Activated T-helper 2 cell treated with anti-CD3 and anti-CD28 coated beads, Interferon-gamma antibody, Interleukin-2, Interleukin-4, amounts not matched to agents 10 μg/mL and 5 μg/mL and 100 μg/mL, durations not matched to agents 14 hours and 24 hours and 36 hours (primary cell): Measurements from ENCODE around the gene DVL2. TPM values are rescaled to one million over a fixed set of nuclear protein-coding genes. Genes with fewer than 3 reads are reported as not detected.

Experiments
- DNase-seq: peaks from one replicate; pipeline ENCODE4 v3.0.0; 2021; ENCODE audit warnings: low spot score
- H3K27ac Mint-ChIP-seq: one replicate; pipeline ENCODE4 v1.8.0; 2021; ENCODE audit warnings: mixed read lengths
- H3K27me3 Mint-ChIP-seq: one replicate; pipeline ENCODE4 v1.8.0; 2021; ENCODE audit warnings: low read depth, mixed read lengths
- H3K36me3 Mint-ChIP-seq: one replicate; pipeline ENCODE4 v1.8.0; 2021; ENCODE audit warnings: low read depth, mixed read lengths
- H3K4me1 Mint-ChIP-seq: one replicate; pipeline ENCODE4 v1.8.0; 2021; ENCODE audit warnings: low read depth, mixed read lengths
- H3K4me3 Mint-ChIP-seq: one replicate; pipeline ENCODE4 v1.8.0; 2021; ENCODE audit warnings: low read depth, mild to moderate bottlenecking, moderate library complexity, mixed read lengths
- H3K9me3 Mint-ChIP-seq: one replicate; pipeline ENCODE4 v1.8.0; 2021; ENCODE audit warnings: mixed read lengths
- intact Hi-C: fragments of 100-400 bp; cut with micrococcal nuclease; formaldehyde crosslinking; loops from one replicate; pipeline ENCODE4 v1.15.1; 2023
- total RNA-seq: library from RNA; stranded (reverse); gene quantifications from 2 replicates; pipeline ENCODE4 v1.2.3, GENCODE V29; 2022

The DVL2 gene
- total RNA-seq, 1 donor from 2014 or later, result 69.7 TPM

- DNase-seq, result no peak
- Mint-ChIP-seq H3K36me3 (no peaks in the 10 kb centered on the region), H3K9me3 (no peaks in the 10 kb centered on the region), H3K27me3 (peaks cover 15% of the 10 kb centered on the region), H3K27ac (no peak overlapping the region), H3K4me1 (peaks cover 29% of the 10 kb centered on the region), H3K4me3 (no peak overlapping the region)
- intact Hi-C loops, result no loop called here
Observed at GRCh38 chr17:7208754-7209460, 25.4 kb downstream of the DVL2 start.

DNA sequence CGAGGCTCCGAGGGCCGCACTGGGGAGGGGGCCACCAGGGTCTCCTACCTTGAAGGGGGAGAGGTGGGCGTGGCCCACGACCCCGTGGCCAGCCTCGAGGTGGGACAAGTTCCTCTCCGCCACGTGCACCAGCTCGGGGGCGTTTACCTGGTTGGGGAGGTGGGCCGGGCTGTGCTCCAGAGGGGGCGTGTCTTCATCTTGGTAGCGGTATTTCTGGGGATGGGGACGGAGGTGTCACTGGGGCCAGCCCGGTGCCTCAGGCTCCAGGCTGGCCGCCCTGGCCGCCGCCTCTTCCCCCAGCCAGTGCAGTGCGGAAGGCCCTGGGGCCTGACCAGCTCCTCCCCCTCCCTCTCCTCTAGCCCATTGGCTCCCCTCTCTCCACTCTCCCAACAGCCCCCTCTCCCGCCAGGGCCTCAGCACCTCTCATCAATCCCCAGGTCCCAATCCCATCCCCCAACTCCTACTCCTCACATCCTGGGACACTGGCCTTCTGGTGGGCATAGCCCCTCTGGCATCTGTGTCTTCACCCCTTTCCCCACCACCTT lies 26.2 kb downstream of the DVL2 start:
- H3K27ac Mint-ChIP-seq, result no peak overlapping the region
- intact Hi-C loops, result no loop called here
- no peak overlapping the region for H3K4me3 Mint-ChIP-seq

GRCh38 chr17:7207120-7208001 lies 27.0 kb downstream of the DVL2 start:
- H3K27me3 Mint-ChIP-seq, result peaks cover 9% of the 10 kb centered on the region
- peaks cover 23% of the 10 kb centered on the region for H3K4me1 Mint-ChIP-seq
- no peaks in the 10 kb centered on the region for H3K36me3 Mint-ChIP-seq
- H3K9me3 Mint-ChIP-seq, result no peaks in the 10 kb centered on the region
- intact Hi-C loops, result no loop called here
- H3K27ac Mint-ChIP-seq, result no peak overlapping the region
- H3K4me3 Mint-ChIP-seq, result no peak overlapping the region
- no peak for DNase-seq

More for the DNA sequence above, 26.2 kb downstream of the DVL2 start:
- peaks cover 10% of the 10 kb centered on the region for H3K27me3 Mint-ChIP-seq
- no peaks in the 10 kb centered on the region for H3K9me3 Mint-ChIP-seq
- no peak for DNase-seq
- H3K36me3 Mint-ChIP-seq, result no peaks in the 10 kb centered on the region
- peaks cover 23% of the 10 kb centered on the region for H3K4me1 Mint-ChIP-seq

DNA sequence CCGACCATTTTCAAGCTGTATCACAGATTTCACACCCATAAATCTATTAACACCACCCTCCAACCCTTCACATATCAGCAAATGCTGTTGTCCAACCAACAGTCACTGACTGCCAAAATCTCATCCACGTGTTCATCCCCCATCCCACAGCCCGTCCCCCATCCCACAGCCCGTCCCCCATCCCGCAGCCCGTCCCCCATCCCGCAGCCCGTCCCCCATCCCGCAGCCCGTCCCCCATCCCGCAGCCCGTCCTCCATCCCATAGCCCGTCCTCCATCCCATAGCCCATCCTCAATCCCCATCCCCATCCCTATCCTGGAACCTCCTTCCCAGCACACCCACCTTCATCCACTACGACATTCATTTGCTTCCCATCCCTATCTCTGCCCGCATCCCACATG lies 28.8 kb downstream of the DVL2 start:
- intact Hi-C loops, result loop anchor here (1.0 kb wide), 1 partner anchor 9 kb away; no protein-coding TSS in a partner anchor
- H3K36me3 Mint-ChIP-seq, result peaks cover 3% of the 10 kb centered on the region
- H3K9me3 Mint-ChIP-seq, result no peaks in the 10 kb centered on the region
- peaks cover 3% of the 10 kb centered on the region for H3K27me3 Mint-ChIP-seq
- H3K4me1 Mint-ChIP-seq, result peaks cover 23% of the 10 kb centered on the region
- no peak for DNase-seq
- H3K27ac Mint-ChIP-seq, result peak overlapping the region; percentile 84
- peak overlapping the region; percentile 74 for H3K4me3 Mint-ChIP-seq

DNA sequence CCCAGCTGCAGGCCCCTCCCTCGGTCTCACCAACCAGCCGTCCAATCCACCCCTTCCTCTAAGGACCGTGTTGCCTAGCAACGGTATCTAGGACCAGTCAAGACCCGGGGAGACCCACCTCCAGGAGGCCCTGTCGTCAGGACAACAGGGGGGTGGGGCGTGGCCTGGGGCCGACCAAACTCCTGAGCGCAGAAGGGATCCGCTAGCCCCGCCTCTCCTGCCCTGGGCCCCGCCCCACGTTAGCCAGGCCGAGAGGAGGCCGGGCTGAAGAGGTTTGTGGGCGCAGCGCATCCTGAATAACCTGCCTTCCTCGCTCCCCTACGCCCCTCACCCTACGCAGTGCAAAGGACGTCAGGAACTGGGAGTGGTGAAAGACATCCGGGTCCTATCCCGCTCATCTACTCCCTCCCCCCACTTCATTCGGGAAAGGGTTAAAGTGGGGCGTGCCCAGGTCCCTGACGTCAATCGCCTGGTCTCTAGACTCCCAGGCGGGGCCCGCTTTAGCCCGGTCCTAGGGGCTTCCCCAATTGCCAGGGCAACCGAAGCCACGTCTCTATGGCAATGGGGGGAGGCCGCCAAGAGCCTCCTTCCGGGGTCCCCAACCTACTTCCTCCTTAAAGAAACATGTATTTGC lies 29.4 kb downstream of the DVL2 start:
- peak; percentile 89 for DNase-seq
- H3K4me3 Mint-ChIP-seq, result peak overlapping the region; percentile 74
- peaks cover 23% of the 10 kb centered on the region for H3K4me1 Mint-ChIP-seq
- H3K27ac Mint-ChIP-seq, result peak overlapping the region; percentile 84
- no peaks in the 10 kb centered on the region for H3K27me3 Mint-ChIP-seq
- intact Hi-C loops, result loop anchor here (1.0 kb wide), 1 partner anchor 9 kb away; no protein-coding TSS in a partner anchor
- no peaks in the 10 kb centered on the region for H3K9me3 Mint-ChIP-seq
- H3K36me3 Mint-ChIP-seq, result peaks cover 3% of the 10 kb centered on the region

GRCh38 chr17:7204336-7204735 lies 30.0 kb downstream of the DVL2 start:
- Mint-ChIP-seq H3K36me3 (peaks cover 3% of the 10 kb centered on the region), H3K27ac (peak overlapping the region; percentile 84), H3K27me3 (no peaks in the 10 kb centered on the region), H3K4me1 (peaks cover 23% of the 10 kb centered on the region), H3K9me3 (no peaks in the 10 kb centered on the region), H3K4me3 (peak overlapping the region; percentile 74)
- intact Hi-C loops, result no loop called here
- no peak for DNase-seq

- H3K4me3 Mint-ChIP-seq, result peak overlapping the region; percentile 30
- no peaks in the 10 kb centered on the region for H3K9me3 Mint-ChIP-seq
- intact Hi-C loops, result no loop called here
Observed at GRCh38 chr17:7203391-7203790, 30.9 kb downstream of the DVL2 start.

DNA sequence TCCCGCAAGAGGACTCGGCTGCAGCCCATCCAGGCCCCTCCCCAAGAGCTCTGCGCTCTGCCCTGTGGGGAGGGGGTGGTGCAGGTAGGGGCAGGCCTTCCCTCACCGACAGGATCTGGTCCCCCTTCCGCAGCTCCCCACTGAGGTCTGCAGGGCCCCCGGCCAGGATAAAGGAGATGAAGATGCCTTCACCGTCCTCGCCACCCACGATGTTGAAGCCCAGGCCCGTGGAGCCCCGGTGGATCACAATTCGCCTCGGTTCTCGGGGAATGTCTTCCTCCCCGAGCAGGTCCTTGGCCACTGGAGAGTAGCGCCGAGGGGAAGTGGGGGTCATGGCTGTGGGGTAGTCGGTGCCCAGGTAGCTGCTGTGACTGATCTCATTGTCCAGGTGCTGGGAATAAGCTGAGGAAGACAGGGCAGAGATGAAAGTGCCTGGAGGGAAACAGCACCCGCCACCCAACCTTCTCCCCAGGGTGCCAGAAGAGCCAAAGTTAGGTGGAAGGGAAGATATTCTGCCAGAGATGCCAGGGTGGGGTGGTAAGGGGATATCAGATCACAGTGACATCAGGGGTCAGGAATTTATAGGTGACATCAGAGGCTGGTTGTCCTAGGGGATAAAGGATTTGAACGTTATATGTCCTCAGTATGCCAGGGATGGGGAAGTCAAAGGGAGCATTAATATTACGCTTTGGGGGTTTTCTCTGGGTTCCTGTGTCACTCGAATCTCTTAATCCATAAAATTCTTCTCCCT lies 37.5 kb downstream of the DVL2 start:
- no peak overlapping the region for H3K4me3 Mint-ChIP-seq
- H3K27ac Mint-ChIP-seq, result no peak overlapping the region
- H3K9me3 Mint-ChIP-seq, result no peaks in the 10 kb centered on the region
- H3K4me1 Mint-ChIP-seq, result no peaks in the 10 kb centered on the region
- H3K36me3 Mint-ChIP-seq, result peaks cover 3% of the 10 kb centered on the region
- H3K27me3 Mint-ChIP-seq, result no peaks in the 10 kb centered on the region
- no peak for DNase-seq
- intact Hi-C loops, result no loop called here

More at GRCh38 chr17:7203391-7203790, 30.9 kb downstream of the DVL2 start:
- no peak for DNase-seq
- Mint-ChIP-seq H3K27me3 (no peaks in the 10 kb centered on the region), H3K36me3 (peaks cover 3% of the 10 kb centered on the region), H3K27ac (no peak overlapping the region), H3K4me1 (peaks cover 23% of the 10 kb centered on the region)

DNA sequence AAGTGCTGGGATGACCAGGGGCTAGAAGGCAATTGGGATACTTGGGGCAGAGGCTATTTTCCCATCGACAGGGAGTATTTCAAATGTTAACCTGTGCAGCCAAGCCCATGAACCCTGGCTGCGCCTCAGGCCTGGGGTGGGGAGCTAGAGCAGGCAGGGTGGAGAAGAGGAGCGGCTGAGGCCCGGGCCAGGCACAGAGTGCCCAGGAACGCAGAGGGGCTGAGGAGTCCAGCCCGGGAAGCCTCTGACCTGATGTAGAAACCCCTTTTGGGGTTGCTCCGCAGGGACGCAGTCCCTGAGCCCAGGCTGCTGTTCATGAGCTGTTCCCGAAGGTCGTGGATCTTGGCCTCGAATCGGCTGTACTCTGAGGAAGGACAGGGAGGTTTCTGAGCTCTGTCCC lies 38.3 kb downstream of the DVL2 start:
- H3K36me3 Mint-ChIP-seq, result no peaks in the 10 kb centered on the region
- no peaks in the 10 kb centered on the region for H3K4me1 Mint-ChIP-seq
- H3K27ac Mint-ChIP-seq, result no peak overlapping the region
- intact Hi-C loops, result no loop called here
- no peaks in the 10 kb centered on the region for H3K9me3 Mint-ChIP-seq
- no peak overlapping the region for H3K4me3 Mint-ChIP-seq
- no peak for DNase-seq
- no peaks in the 10 kb centered on the region for H3K27me3 Mint-ChIP-seq

DNA sequence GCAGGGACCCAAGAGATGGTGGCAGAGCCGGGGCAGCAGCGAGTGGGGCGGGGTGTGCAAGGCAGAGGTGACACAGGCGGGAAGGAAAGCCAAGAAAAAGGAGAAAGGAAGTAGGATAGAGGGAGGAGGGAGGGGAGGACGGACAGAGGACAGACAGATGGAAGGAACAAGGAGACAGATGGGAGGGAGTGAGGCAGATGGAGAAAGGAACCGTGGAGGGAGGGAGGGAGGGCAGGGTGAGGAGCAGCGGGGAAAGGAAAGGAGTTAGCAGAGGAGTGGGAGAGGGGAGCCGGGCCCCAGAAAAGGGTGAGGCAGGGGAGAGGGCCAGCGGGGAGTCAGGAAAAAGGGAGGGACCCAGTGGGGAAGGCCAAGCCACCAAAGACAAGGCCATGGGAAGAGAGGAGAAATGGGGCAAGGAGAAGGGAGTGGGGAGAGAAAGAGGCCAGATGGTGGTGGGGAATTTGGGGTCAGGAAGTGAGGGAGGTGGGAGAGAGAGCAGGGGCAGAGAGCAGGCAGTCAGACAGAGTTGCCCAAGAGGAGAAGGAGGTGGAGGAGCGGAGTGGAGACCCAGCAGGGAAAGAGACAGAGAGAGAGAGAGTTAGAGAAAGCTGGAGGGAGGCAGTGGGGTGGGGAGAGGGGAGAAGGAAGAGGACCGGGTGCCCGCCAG lies 41.9 kb downstream of the DVL2 start:
- intact Hi-C loops, result no loop called here
- no peak for DNase-seq
- no peak overlapping the region for H3K27ac Mint-ChIP-seq
- H3K36me3 Mint-ChIP-seq, result no peaks in the 10 kb centered on the region
- no peaks in the 10 kb centered on the region for H3K9me3 Mint-ChIP-seq
- no peaks in the 10 kb centered on the region for H3K27me3 Mint-ChIP-seq
- no peaks in the 10 kb centered on the region for H3K4me1 Mint-ChIP-seq
- no peak overlapping the region for H3K4me3 Mint-ChIP-seq

GRCh38 chr17:7191571-7192270 lies 42.6 kb downstream of the DVL2 start:
- H3K36me3 Mint-ChIP-seq, result no peaks in the 10 kb centered on the region
- intact Hi-C loops, result no loop called here

More at GRCh38 chr17:7191571-7192270, 42.6 kb downstream of the DVL2 start:
- Mint-ChIP-seq H3K4me3 (no peak overlapping the region), H3K27me3 (no peaks in the 10 kb centered on the region), H3K9me3 (no peaks in the 10 kb centered on the region), H3K27ac (no peak overlapping the region), H3K4me1 (no peaks in the 10 kb centered on the region)
- DNase-seq, result no peak
